ENCODE measurements around the gene DICER1.
"Not testable (repeated sequence)": the region's sequence is repeated elsewhere in the genome, so short reads cannot be mapped to it uniquely, and the experiment has no call there.

DICER1 gene, protein sequence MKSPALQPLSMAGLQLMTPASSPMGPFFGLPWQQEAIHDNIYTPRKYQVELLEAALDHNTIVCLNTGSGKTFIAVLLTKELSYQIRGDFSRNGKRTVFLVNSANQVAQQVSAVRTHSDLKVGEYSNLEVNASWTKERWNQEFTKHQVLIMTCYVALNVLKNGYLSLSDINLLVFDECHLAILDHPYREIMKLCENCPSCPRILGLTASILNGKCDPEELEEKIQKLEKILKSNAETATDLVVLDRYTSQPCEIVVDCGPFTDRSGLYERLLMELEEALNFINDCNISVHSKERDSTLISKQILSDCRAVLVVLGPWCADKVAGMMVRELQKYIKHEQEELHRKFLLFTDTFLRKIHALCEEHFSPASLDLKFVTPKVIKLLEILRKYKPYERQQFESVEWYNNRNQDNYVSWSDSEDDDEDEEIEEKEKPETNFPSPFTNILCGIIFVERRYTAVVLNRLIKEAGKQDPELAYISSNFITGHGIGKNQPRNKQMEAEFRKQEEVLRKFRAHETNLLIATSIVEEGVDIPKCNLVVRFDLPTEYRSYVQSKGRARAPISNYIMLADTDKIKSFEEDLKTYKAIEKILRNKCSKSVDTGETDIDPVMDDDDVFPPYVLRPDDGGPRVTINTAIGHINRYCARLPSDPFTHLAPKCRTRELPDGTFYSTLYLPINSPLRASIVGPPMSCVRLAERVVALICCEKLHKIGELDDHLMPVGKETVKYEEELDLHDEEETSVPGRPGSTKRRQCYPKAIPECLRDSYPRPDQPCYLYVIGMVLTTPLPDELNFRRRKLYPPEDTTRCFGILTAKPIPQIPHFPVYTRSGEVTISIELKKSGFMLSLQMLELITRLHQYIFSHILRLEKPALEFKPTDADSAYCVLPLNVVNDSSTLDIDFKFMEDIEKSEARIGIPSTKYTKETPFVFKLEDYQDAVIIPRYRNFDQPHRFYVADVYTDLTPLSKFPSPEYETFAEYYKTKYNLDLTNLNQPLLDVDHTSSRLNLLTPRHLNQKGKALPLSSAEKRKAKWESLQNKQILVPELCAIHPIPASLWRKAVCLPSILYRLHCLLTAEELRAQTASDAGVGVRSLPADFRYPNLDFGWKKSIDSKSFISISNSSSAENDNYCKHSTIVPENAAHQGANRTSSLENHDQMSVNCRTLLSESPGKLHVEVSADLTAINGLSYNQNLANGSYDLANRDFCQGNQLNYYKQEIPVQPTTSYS (N-terminal part only)

DNA sequence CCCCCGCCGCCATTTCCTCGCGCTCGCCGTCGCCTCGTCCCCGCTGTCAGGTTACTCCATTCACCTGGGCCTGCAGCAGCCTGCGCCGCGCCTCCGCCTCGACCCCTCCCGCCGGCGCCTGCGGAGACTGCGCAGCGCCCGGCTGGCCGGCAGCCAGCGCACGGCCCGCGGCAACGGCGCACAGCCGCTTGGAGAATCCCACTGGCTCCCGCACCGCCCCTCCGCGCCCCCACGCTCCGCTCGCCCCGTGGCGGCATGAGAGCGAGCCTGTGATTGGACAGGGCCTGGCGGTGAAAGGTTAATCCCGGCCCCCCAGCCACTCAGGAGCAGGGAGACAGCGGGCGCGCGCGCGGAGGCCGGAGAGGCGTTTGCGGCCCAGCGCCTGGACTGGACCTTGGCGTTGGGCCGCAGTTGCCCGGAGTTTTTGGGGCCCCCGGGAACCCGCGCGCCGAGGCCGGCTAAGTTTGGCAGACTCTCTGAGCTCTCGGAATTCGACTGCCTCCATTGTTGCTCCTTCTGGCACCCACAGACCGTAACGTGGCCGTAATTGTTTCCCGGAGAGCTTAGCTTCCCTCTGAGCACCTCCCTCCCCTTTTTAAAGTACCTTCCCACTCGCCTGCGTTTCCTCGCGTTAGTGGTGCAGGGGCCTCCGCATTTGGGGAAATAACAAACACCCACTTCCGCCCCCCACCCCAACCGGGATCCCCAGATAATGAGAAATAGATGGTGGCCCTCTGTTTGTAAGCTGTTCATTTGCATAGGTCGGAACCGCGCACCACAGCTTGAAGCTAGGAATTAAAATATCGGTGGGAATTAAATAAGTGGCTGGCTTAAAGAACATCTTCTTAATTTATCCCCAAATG, at the start of gene DICER1:
TSS of gene DICER1 (minus strand) at position 203 of the 863 bp plus-strand sequence. CDS start 24,071 bp downstream, outside the sequence.
- peak; percentile 86 for DNase-seq (ENCODE audit: insufficient read length, low spot score)
- peak; percentile 55 for TF ChIP-seq POLR2A (IDR thresholded peaks at IDR 0.05; ENCODE audit: low read depth, low read length)
- FAIRE-seq: peak; percentile 81

DNA sequence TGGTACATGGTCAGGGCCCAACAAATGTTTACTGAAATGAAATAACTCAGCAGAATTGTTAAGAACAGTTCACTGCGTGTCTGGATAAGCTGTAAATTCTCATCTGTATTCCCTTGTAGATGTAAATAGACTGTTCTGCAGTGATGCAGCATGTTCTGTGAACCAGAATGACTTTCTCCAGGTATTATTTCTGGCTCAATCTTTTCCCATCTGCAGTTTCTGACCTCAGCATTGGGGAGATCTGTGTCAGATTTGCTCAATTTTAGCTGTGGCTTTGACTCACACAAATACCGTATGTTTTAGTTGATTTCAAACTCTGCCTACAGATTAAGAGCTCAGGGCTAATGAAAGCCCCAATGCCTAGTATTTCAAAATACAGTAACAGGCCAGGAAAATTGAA, 49.2 kb upstream of the DICER1 start:
- no peak for FAIRE-seq
- no peak for TF ChIP-seq POLR2A (IDR thresholded peaks at IDR 0.05; ENCODE audit: low read depth, low read length)
- DNase-seq (ENCODE audit: insufficient read length, low spot score): no peak

DNA sequence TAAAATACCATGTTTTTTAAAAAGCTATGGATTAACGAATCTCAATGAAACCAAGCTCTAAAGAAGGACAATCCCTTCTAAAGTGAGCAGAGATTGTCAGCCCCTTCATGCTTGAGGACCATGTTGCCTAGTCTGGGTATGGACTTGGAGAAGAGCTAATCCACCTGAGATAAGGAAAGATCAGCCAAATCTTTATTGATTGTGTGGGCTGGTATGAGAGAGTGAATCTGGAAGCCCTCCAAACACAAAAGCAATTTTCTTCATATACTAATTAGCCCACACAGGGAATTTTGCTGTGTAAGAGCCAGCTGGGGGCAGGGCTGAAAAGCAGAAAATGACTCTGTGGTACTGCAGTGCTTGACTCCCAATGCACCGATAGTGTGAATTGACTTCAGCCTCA, 47.4 kb upstream of the DICER1 start:
- no peak for TF ChIP-seq POLR2A (IDR thresholded peaks at IDR 0.05; ENCODE audit: low read depth, low read length)
- DNase-seq (ENCODE audit: insufficient read length, low spot score) (no peak), FAIRE-seq (no peak)

DNA sequence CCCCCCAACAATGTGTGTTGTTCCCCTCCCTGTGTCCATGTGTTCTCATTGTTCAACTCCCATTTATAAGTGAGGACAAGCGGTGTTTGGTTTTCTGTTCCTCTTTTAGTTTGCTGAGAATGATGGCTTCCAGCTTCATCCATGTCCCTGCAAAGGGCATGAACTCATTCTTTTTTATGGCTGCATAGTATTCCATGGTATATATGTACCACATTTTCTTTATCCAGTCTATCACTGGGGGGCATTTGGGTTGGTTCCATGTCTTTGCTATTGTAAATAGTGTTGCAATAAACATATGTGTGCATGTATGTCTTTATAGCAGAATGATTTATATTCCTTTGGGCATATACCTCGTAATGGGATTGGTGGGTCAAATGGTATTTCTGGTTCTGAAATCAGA, 44.4 kb upstream of the DICER1 start:
- not testable (repeated sequence) for DNase-seq (ENCODE audit: insufficient read length, low spot score); FAIRE-seq

DNA sequence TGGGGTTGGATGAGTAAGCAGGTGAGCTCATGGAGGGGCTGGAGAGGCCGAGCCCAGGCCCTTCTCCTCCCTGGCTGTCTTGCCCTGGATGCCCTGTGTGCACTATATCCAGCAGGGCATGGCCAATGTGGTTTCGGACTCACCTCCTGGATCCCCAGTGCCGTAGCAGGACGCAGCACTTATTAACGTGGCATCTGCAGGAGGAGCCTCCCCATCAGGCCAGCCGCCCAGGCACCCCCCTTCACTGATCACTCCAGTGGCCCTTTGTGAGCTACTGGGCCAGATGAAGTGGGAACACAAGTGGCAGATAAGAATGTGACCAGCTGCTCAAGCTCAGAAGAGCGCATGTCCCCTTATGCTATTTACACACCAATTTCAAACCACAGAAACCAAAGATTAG, 43.1 kb upstream of the DICER1 start:
- DNase-seq (ENCODE audit: insufficient read length, low spot score) (no peak), FAIRE-seq (no peak)
- TF ChIP-seq POLR2A (IDR thresholded peaks at IDR 0.05; ENCODE audit: low read depth, low read length): no peak

DNA sequence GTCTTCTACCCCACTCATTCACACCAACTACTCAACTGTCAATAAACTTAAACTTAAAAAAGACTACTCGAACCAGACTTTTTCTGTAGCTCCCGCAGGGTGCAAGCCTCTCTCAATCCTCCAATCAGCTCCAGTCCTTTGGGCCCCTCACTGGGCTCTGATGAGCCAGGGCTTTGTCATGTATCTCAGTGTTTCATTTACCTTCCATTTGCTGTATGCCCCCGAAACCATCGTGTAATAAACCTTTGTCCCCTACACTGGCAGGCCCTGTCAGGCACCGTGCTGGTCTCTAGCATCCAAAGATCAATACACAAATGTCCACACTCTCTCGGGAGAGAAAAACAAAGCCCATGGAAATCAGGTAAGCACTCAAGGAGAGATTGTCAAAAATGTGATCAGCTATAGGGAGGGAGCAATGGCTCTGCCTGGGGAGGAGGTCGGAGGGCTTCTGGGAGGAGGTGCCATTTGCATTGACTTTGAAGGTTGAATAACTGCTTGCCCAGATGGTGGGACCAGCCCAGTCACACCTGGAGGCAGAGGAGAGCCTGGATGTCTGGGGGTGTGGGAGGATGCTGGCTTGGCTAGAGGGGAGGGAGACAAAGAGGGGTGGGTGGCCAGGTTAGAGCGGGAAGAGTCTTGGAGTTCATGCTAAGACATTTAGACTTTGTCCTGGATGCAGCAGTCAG, 42.1 kb upstream of the DICER1 start:
- FAIRE-seq: no peak
- no peak for DNase-seq (ENCODE audit: insufficient read length, low spot score)
- TF ChIP-seq POLR2A (IDR thresholded peaks at IDR 0.05; ENCODE audit: low read depth, low read length): no peak

DNA sequence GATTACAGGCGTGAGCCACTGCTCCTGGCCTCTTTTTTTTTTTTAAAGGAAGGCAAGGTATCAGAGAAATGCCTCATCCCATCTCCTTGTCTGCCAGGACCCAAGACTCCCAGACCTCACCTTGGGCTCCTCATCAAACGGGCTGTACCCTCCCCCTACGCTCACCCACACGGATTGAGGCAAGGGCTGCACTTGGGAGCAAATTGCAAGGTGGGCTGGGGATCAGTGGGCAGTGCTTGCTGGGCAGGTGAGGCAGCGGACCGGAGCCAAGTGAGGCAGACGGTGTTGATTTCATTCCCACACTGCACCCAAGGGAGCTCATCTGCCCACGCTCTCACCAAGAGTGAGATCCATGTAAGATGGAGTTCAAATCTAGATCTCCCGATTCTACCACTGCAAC, 41.0 kb upstream of the DICER1 start:
- TF ChIP-seq POLR2A (IDR thresholded peaks at IDR 0.05; ENCODE audit: low read depth, low read length): no peak
- DNase-seq (ENCODE audit: insufficient read length, low spot score): no peak
- no peak for FAIRE-seq

DNA sequence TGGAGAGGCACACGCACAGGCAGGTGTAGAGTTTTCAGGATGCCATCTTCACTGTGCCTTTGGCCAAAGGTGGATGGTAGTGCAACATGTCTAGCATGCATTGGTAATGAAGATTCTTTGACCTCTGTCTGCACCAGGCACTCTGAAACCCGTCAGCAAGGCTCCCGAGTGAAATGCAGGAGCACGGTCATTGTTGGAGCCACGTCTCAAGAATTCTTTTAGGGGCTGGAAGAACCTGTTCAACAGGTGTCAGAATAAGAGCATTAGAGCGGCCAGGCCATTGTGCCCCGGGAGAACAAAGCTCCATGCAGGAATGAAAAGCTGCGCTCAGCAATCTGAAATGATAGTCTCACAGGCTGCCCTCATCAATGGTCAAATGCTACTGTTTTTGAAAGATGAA, 40.2 kb upstream of the DICER1 start:
- FAIRE-seq: no peak
- no peak for TF ChIP-seq POLR2A (IDR thresholded peaks at IDR 0.05; ENCODE audit: low read depth, low read length)
- DNase-seq (ENCODE audit: insufficient read length, low spot score): no peak

DNA sequence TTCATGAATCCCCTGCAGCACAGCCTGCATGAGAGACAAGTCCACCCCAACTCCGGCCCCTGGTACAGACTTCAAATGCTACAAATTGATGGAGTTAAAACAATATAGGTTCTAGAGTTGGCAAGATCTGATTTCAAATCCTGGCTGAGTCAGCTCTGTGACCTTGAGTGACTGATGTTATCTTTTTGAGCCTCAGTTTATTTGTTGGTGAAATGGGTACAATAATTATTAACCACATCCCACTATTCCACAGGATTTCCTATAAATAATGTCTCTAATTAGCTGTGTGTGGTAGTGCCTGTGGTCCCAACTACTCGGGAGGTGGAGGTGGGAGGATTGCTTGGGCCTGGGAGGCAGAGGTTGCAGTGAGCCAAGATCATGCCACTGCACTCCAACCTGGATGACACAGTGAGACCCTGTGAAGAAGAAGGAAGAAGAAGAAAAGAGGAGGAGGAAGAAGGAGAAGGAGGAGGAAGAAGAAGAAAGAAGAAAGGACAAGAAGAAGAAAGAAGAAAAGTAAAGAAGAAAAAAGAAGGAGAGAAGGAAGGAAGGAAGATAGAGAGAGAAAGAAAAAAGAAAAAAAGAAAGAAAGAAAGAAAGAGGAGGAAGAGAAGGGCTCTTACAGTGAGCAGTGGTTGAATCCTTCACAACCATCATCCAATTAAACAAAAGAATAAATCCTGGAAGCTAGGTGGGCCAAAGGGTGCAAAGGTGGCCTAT, 39.7 kb upstream of the DICER1 start:
- no peak for FAIRE-seq
- TF ChIP-seq POLR2A (IDR thresholded peaks at IDR 0.05; ENCODE audit: low read depth, low read length): no peak
- DNase-seq (ENCODE audit: insufficient read length, low spot score): no peak

DNA sequence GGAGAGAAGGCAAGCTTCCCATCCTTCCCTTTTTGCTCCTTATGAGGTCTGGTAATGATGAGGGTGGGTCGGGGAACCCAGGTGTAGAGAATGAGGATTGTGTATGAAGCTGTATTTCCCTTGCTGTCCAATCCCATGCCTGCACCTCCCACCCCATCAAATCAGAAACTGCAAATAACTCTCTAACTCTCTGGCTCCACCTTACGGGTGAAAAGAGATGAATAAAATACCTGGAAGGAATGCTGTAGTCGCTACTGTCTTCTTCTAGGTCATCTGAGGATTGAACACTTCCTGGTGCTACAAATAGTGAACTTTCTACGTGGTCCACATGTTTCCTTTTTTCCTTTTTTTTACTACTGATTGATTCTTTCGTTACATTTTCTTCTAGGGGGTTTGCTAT, 38.9 kb upstream of the DICER1 start:
- no peak for DNase-seq (ENCODE audit: insufficient read length, low spot score)
- no peak for FAIRE-seq
- TF ChIP-seq POLR2A (IDR thresholded peaks at IDR 0.05; ENCODE audit: low read depth, low read length): no peak

DNA sequence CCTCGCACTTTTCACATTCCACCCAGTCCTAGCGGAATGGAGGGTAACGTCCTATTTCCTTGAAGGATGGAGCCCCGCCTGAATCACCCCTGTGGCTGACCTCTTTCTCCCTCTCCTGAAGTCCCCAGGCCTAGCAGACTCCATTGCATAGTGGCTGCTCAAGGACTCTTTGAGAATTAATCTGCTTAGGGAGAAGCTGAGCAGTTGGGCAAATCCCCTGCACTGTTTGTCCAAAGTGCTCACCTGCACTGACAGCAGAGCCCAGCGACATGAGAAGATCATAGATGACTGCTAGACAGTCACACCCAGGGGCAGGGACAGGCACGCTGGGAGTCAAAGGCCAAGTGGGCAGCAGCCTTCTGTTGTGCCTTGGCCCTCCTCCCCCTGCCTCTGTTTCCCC, 37.7 kb upstream of the DICER1 start:
- FAIRE-seq: no peak
- TF ChIP-seq POLR2A (IDR thresholded peaks at IDR 0.05; ENCODE audit: low read depth, low read length): no peak
- DNase-seq (ENCODE audit: insufficient read length, low spot score): no peak

DNA sequence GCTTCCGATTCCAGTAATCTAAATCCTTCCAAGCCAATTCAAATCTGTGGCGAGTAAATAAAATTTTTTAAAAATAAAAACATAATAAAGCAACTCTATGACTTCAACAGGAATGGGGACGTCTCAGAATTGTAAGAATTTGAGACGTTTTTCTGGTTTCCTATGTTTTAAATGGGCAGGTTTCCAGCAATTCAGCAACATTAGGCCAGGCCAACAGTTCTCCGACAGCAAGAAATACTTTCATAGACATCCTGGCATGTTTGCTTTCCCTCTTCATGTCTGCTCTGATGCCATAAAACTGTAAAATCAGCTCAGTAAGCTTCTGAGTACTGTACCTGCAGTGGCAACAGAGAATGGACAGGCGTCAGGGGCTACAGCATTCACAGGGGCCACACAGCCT, 35.8 kb upstream of the DICER1 start:
- FAIRE-seq (no peak), DNase-seq (ENCODE audit: insufficient read length, low spot score) (no peak)
- no peak for TF ChIP-seq POLR2A (IDR thresholded peaks at IDR 0.05; ENCODE audit: low read depth, low read length)
